ENCODE measurements around the gene SLC36A2.
"Not testable (repeated sequence)": the region's sequence is repeated elsewhere in the genome, so short reads cannot be mapped to it uniquely, and the experiment has no call there.

The SLC36A2 gene

GRCh38 chr5:151347369-151347768 lies at the start of gene SLC36A2:
Gene SLC36A2, minus strand, starts transcription at chr5:151347559. Its CDS starts 99 bp downstream, at chr5:151347460.
- DNase-seq (ENCODE audit: low read depth): no peak

DNA sequence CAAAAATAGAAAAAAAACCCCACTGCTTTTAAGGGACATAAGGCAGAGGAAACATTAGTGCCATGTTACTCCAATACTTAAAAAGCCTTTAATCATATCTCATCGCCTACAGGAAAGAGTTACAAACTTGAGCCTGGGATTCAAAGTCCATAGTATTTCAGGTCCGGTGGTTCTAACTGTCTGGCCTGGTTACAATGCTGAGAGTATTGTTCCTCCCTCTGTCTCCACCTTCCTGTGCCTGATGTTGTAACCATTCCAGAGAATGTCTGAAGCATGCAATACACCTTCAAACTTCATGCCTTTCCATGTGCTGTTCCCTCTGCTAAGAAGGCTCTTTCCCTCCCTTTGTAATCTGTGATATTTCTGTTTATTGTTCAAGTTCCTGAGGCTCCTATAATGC lies 41.6 kb upstream of the SLC36A2 start:
- no peak for DNase-seq (ENCODE audit: low read depth)

GRCh38 chr5:151384106-151384505 lies 36.7 kb upstream of the SLC36A2 start:
- no peak for DNase-seq (ENCODE audit: low read depth)

DNA sequence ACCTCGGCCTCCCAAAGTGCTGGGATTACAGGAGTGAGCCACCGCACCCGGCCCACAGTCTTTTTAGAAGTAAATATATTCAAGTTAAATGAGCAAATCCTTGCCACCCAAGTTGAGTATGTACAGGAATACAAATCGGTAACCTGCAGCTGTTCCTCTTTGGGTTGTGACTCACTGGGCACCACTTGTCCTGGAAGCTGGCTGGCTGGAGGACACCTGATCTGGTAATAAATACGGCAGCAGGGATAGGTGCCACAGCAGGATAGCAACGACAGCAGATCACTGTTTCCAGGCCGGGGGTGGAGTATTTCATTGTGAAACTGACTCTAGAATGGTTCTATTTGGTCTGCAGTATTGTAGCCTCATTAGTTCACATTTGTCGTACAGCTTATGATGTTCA lies 35.7 kb upstream of the SLC36A2 start:
- no peak for DNase-seq (ENCODE audit: low read depth)

GRCh38 chr5:151382576-151382975 lies 35.2 kb upstream of the SLC36A2 start:
- no peak for DNase-seq (ENCODE audit: low read depth)

DNA sequence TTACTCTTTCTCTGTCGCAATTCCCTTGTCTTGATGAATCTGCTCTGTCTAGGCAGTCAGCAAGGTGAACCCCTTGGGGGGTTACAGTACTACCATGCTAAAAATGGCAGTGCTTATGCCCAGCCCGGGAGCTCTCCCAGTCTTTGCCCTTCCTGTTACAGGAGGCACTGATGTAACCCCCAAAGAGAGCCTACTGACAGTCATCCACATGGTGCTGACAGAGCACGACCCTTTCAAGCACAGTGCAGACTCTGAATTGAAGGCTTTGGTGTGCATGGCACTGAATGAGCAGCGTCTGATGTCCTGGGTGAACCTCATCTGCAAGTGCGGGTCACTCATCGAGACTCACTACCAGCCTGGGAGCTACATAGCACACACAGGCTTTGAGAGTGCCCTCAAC lies 34.5 kb upstream of the SLC36A2 start:
- DNase-seq (ENCODE audit: low read depth): no peak

DNA sequence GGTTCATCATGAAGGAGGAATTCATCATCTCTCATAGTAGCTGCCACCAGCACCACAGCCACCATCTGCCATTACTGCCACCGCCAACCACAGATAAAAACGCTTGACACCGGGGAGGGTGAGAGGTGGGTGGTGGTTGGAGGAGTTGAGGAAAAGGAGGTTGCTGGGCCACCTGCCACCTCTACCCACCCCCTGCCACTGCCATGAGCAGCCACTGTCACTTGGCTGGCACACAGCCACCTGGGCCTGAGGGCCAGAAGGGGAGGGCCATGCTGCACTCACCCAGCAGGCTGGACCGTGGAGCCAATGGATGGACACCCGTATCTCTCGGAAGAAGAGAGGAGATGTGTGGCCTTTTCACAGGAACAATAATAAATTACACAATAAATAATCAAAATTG lies 31.3 kb upstream of the SLC36A2 start:
- no peak for DNase-seq (ENCODE audit: low read depth)

DNA sequence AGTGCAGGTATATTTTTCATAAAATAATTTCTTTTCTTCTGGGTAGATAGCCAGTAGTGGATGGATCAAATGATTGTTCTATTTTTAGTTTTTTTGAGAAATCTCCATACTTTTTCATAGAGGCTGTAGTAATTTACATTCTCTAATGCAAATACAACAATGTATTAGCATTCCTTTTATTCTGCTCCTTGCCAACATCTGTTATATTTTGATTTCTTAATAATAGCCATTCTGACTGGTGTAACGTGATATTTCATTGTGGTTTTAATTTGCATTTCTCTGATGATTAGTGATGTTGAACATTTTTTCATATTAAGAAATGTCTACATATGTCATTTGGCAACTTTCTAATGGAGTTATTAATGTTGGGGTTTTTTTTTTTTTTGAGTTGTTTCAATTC lies 27.2 kb upstream of the SLC36A2 start:
- DNase-seq (ENCODE audit: low read depth): no peak

DNA sequence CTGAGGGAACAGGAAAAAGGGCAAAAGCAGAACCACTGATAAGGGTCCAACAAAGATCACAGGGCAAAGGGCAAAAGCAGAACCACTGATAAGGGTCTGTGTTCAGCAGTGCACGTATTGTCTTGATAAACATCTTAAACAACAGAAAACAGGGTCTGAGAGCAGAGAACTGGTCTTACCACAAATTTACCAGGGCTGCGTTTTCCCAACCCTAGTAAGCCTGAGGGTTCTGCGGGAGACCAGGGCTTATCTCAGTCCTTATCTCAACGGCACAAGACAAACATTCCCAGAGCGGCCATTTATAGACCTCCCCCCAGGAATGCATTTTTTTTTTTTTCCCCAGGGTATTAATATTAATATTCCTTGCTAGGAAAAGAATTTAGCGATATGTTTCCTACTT lies 19.7 kb upstream of the SLC36A2 start:
- not testable (repeated sequence) for DNase-seq (ENCODE audit: low read depth)

GRCh38 chr5:151363673-151364072 lies 16.3 kb upstream of the SLC36A2 start:
- no peak for DNase-seq (ENCODE audit: low read depth)

GRCh38 chr5:151362970-151363369 lies 15.6 kb upstream of the SLC36A2 start:
- no peak for DNase-seq (ENCODE audit: low read depth)

GRCh38 chr5:151359391-151359790 lies 12.0 kb upstream of the SLC36A2 start:
- DNase-seq (ENCODE audit: low read depth): no peak

GRCh38 chr5:151357792-151358191 lies 10.4 kb upstream of the SLC36A2 start:
- DNase-seq (ENCODE audit: low read depth): no peak

DNA sequence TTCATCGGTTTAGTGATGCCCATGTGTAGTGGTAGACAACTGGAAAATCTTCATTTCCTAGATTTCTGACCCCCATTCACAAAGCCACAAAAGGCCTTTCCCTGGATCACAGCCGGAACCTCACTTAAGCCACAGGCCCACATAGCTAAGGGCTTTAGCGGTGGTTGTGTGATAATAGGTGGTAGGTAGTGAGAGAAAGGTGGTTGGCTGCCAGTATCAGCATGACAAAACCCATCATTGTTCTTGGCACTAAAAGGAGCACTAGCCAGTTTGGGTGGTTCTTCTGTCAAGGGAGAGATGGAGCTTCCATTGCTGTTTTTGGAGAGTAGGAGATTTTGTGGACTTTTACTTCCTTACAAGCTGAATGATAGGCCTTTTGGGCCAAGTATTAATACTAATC lies 9.7 kb upstream of the SLC36A2 start:
- DNase-seq (ENCODE audit: low read depth): no peak

DNA sequence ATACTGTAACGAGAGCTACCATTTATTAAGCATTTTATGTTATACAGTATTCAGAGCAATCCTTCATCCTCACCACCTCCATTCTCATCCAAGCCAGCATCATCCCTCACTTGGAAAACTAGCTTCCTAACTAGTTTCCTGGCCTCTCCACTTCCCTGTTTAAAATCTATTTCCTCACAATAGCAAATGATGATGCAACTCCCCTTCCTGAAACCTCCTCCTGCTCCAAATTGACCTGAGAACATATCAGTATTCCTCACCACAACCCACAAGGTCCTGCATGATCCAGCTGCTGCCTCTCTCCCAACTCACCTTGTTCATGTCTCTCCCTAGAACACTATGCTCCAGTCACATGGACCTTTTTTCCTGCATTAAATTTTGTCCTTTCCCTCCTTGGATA lies 4.3 kb upstream of the SLC36A2 start:
- DNase-seq (ENCODE audit: low read depth): no peak

GRCh38 chr5:151348789-151349188 lies 1.4 kb upstream of the SLC36A2 start:
- DNase-seq (ENCODE audit: low read depth): no peak

- DNase-seq (ENCODE audit: low read depth): no peak
Observed at GRCh38 chr5:151345808-151346478, 1.4 kb downstream of the SLC36A2 start.

DNA sequence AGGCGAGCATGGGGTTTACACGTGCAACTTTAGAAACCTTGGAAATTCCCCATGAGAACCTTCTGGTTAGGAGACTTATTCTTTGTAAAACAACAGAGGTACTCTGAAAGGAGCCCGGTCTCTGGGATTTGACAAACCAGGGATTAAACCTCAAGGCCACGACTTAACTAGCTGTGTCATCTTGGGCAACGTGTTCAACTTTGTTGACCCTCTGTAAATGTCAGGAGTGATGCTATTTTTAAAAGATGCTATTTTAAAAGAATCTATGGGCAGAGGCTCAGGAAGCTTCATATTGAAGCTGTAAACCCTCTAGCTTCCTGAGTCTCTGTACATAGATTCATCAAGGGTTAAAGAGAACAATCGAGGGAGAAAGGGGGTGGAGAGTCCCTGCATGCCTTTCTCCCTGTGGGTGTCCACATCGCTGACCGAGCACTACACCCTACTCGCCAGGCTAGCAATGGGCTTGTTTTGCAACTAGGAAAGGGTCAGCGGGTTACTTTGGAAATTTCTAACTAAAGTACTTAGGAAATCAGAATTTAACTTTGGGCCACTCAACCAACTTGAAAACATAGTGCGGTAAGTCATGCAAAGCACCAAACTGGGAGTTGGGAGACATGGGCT lies 2.1 kb downstream of the SLC36A2 start:
- DNase-seq (ENCODE audit: low read depth): no peak

GRCh38 chr5:151344088-151344487 lies 3.3 kb downstream of the SLC36A2 start:
- DNase-seq (ENCODE audit: low read depth): no peak

GRCh38 chr5:151340004-151340403 lies 7.4 kb downstream of the SLC36A2 start:
- DNase-seq (ENCODE audit: low read depth): no peak

DNA sequence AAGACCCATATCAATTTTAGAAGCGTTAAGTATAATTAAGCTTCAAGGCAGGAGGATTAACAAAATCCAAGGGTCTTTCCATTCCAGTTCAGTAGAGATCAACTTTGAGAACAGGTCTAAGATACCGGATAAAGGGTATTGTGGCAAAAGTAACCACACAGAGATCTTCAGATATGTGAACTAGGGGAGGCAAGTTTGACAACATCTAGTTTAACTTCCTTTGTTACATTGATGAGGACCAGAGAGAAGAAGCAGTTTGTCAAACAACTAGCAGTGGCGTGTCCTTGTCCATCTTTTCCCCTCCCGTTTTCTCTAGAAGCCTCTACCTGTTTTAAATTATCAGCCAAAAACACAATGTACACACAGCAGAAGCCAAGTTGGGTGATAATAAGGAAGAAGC lies 8.6 kb downstream of the SLC36A2 start:
- DNase-seq (ENCODE audit: low read depth): no peak

GRCh38 chr5:151332857-151333256 lies 14.5 kb downstream of the SLC36A2 start:
- DNase-seq (ENCODE audit: low read depth): no peak

GRCh38 chr5:151328734-151329133 lies 18.6 kb downstream of the SLC36A2 start:
- DNase-seq (ENCODE audit: low read depth): no peak

GRCh38 chr5:151327585-151327984 lies 19.8 kb downstream of the SLC36A2 start:
- DNase-seq (ENCODE audit: low read depth): no peak
